ENCODE data around the gene OR51E2. TPM values are rescaled to one million over a fixed set of nuclear protein-coding genes. Genes with fewer than 3 reads are reported as not detected.

OR51E2 gene
- total RNA-seq, 1 donor, result not detected

GRCh38 chr11:4643076-4643475, 54.6 kb downstream of the OR51E2 start:
- no peak for DNase-seq (ENCODE audit: insufficient read length, low spot score, missing footprints)
- H3K27ac ChIP-seq (ENCODE audit: low read depth, low read length), result no peak overlapping the region

GRCh38 chr11:4642043-4642442, 55.6 kb downstream of the OR51E2 start:
- no peak overlapping the region for H2AFZ ChIP-seq (ENCODE audit: low read length)
- H3K4me2 ChIP-seq (ENCODE audit: insufficient read depth, low read length), result no peak overlapping the region
- H3K36me3 ChIP-seq (ENCODE audit: insufficient read depth, low read length), result no peaks in the 10 kb centered on the region
- no peak for TF ChIP-seq CTCF (IDR thresholded peaks at IDR 0.05; ENCODE audit: extremely low read depth, low read depth, low read length)
- H3K9me3 ChIP-seq (ENCODE audit: low read depth, low read length), result no peaks in the 10 kb centered on the region
- no peaks in the 10 kb centered on the region for H4K20me1 ChIP-seq (ENCODE audit: insufficient read depth, low read length)
- H3K4me3 ChIP-seq (ENCODE audit: insufficient read depth, low read length), result no peak overlapping the region
- no peak for DNase-seq (ENCODE audit: insufficient read length, low spot score, missing footprints)
- H3K27me3 ChIP-seq (ENCODE audit: insufficient read depth, low read length), result peaks cover 5% of the 10 kb centered on the region
- H3K79me2 ChIP-seq (ENCODE audit: insufficient read depth, low read length), result no peaks in the 10 kb centered on the region
- no peak overlapping the region for H3K27ac ChIP-seq (ENCODE audit: low read depth, low read length)
- H3K4me1 ChIP-seq (ENCODE audit: insufficient read depth, low read length), result no peaks in the 10 kb centered on the region

More at GRCh38 chr11:4643076-4643475, 54.6 kb downstream of the OR51E2 start:
- H3K4me3 ChIP-seq (ENCODE audit: insufficient read depth, low read length), result no peak overlapping the region
- no peaks in the 10 kb centered on the region for H3K36me3 ChIP-seq (ENCODE audit: insufficient read depth, low read length)
- no peaks in the 10 kb centered on the region for H4K20me1 ChIP-seq (ENCODE audit: insufficient read depth, low read length)
- H3K27me3 ChIP-seq (ENCODE audit: insufficient read depth, low read length), result no peaks in the 10 kb centered on the region
- TF ChIP-seq CTCF (IDR thresholded peaks at IDR 0.05; ENCODE audit: extremely low read depth, low read depth, low read length), result no peak
- no peaks in the 10 kb centered on the region for H3K9me3 ChIP-seq (ENCODE audit: low read depth, low read length)
- H3K4me2 ChIP-seq (ENCODE audit: insufficient read depth, low read length), result no peak overlapping the region
- no peak overlapping the region for H2AFZ ChIP-seq (ENCODE audit: low read length)
- H3K4me1 ChIP-seq (ENCODE audit: insufficient read depth, low read length), result no peaks in the 10 kb centered on the region
- H3K79me2 ChIP-seq (ENCODE audit: insufficient read depth, low read length), result no peaks in the 10 kb centered on the region

GRCh38 chr11:4641501-4641900, 56.2 kb downstream of the OR51E2 start:
- H3K4me3 ChIP-seq (ENCODE audit: insufficient read depth, low read length), result no peak overlapping the region
- H3K9me3 ChIP-seq (ENCODE audit: low read depth, low read length), result no peaks in the 10 kb centered on the region
- H3K27ac ChIP-seq (ENCODE audit: low read depth, low read length), result no peak overlapping the region
- TF ChIP-seq CTCF (IDR thresholded peaks at IDR 0.05; ENCODE audit: extremely low read depth, low read depth, low read length), result no peak
- no peaks in the 10 kb centered on the region for H3K36me3 ChIP-seq (ENCODE audit: insufficient read depth, low read length)
- no peak overlapping the region for H3K4me2 ChIP-seq (ENCODE audit: insufficient read depth, low read length)
- H2AFZ ChIP-seq (ENCODE audit: low read length), result no peak overlapping the region
- peaks cover 5% of the 10 kb centered on the region for H3K27me3 ChIP-seq (ENCODE audit: insufficient read depth, low read length)
- no peaks in the 10 kb centered on the region for H3K4me1 ChIP-seq (ENCODE audit: insufficient read depth, low read length)
- no peak for DNase-seq (ENCODE audit: insufficient read length, low spot score, missing footprints)
- no peaks in the 10 kb centered on the region for H4K20me1 ChIP-seq (ENCODE audit: insufficient read depth, low read length)
- H3K79me2 ChIP-seq (ENCODE audit: insufficient read depth, low read length), result no peaks in the 10 kb centered on the region

GRCh38 chr11:4639931-4640330, 57.7 kb downstream of the OR51E2 start:
- Histone ChIP-seq H3K27me3 (ENCODE audit: insufficient read depth, low read length) (peaks cover 5% of the 10 kb centered on the region), H2AFZ (ENCODE audit: low read length) (no peak overlapping the region), H3K4me1 (ENCODE audit: insufficient read depth, low read length) (no peaks in the 10 kb centered on the region), H4K20me1 (ENCODE audit: insufficient read depth, low read length) (no peaks in the 10 kb centered on the region), H3K4me2 (ENCODE audit: insufficient read depth, low read length) (no peak overlapping the region), H3K36me3 (ENCODE audit: insufficient read depth, low read length) (no peaks in the 10 kb centered on the region), H3K4me3 (ENCODE audit: insufficient read depth, low read length) (no peak overlapping the region), H3K79me2 (ENCODE audit: insufficient read depth, low read length) (no peaks in the 10 kb centered on the region), H3K27ac (ENCODE audit: low read depth, low read length) (no peak overlapping the region), H3K9me3 (ENCODE audit: low read depth, low read length) (no peaks in the 10 kb centered on the region)
- no peak for TF ChIP-seq CTCF (IDR thresholded peaks at IDR 0.05; ENCODE audit: extremely low read depth, low read depth, low read length)
- no peak for DNase-seq (ENCODE audit: insufficient read length, low spot score, missing footprints)

Data from osteoblast (primary cell).